ENCODE measurements around the gene AKR1B15. TPM values are rescaled to one million over a fixed set of nuclear protein-coding genes. Genes with fewer than 3 reads are reported as not detected.

The AKR1B15 gene
- total RNA-seq, 1 experiment from 2014 or later: not detected

DNA sequence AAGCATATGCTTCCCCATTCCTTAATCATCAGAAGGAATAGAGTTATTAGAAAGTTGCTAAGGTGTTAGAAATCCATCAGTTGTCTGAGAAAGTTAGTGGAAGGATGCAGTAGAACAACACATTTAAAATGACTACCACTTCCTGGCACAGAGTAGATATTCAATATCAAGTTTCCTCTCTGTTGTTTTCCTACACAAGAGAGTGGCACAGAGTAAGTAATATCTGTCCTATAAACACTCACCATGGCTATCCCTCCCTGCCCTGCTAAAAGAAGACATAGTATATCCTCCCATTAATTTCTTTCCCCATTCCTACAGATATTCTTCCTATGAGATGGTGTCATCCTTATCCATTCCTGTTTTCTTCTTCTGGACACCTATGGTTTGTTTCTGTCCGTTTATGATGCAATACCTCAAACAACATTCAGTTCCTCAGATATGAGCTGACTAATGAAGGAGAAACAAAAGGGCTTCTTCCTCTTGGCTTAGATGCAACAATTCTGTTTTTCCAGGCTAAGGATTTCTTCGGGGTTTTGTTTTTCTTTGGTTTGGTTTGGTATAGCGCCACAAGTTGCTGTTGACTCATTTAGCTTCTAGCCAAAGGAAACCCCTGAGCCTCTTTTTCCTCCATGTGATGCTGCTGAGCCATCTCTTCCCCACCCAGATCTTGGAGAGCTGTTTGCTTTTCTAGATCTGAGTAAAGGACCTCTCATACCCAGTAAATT lies 64.9 kb downstream of the AKR1B15 start:
- DNase-seq (ENCODE audit: low spot score): no peak

DNA sequence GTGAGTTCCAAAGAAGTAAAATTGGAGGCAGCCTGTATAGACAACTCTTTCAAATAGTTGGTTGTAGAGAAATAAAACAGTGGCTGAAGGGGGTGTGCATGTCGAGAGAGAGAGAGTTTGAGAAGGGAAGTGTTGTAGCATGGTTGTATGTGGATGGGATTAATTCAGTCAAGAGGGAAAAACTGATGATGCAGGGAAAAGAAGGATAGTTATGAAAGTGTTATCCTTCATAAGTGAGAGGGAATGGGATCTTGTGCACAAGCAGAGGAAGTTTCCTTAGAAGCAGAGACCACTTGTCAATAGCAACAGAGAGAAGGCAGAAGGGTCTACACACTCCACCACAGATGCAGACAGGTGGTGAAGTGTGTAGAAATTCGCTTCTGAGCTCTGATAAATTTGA lies 67.7 kb downstream of the AKR1B15 start:
- DNase-seq (ENCODE audit: low spot score): no peak

DNA sequence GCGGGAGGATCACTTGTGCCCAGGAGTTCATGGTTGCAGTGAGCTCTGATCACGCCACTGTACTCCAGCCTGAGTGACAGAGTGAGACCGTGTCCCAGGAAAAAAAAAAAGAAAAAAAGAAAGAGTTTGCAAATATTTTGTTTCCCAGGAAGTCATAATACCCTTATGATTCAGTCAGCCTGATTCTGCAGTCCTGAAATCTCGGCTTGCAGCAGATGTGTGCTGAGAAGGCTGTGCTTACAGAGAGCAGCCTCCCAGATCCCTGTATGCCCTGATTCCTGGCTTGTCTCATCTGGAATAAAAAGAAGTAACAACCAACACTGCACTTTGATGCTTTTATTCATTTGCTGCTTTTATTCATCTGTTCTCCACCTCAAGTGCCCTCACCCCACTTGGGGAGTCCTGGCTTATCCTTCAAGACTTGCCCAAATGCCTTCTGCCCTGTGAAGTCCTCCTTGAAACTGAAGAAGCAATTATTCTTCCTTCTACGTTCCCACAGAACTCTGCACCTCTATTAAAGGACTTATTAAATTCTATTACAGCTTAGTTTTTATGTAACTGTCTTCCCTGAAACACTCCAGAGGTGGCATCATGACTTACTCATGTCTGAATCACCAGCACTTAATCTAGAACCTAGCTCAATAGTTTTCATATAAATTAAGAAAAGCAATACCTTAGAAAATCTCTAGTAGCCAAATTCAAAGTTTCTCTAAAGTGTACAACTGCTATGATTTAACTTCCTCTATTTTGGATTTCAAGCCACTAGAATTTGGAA lies 70.0 kb downstream of the AKR1B15 start:
- no peak for DNase-seq (ENCODE audit: low spot score)

DNA sequence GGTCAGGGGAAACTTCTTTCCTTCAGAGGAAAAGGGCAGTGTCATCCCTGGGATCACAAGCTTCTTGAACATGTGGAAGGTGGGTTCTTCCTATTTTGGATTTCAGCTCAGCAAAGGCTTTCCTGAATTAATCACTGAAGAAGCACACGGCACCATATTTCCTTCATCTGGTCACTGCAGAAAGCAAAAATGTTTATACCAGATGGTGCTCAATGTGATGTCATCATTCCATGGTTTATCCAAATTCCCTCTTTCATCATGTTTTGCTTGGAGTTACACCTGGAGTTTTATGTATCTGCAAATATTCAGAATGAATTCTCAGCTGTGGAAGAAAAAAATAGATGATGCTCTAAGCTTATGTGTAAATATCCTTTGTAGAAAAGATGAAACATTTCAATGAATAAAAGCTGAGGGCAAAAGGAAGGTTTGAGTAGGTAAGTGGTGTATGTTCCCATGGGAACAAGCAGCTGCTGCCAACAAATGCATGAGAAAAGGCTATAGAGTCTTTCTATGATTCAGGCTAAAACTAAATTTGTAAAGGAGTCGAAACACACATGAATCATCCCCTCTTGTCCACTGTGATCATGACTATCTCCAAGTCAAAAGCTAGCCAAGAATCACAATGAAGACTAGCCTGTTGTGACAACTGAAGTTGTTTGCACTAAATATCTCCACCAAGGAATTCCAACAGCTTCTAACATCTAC lies 70.9 kb downstream of the AKR1B15 start:
- no peak for DNase-seq (ENCODE audit: low spot score)

DNA sequence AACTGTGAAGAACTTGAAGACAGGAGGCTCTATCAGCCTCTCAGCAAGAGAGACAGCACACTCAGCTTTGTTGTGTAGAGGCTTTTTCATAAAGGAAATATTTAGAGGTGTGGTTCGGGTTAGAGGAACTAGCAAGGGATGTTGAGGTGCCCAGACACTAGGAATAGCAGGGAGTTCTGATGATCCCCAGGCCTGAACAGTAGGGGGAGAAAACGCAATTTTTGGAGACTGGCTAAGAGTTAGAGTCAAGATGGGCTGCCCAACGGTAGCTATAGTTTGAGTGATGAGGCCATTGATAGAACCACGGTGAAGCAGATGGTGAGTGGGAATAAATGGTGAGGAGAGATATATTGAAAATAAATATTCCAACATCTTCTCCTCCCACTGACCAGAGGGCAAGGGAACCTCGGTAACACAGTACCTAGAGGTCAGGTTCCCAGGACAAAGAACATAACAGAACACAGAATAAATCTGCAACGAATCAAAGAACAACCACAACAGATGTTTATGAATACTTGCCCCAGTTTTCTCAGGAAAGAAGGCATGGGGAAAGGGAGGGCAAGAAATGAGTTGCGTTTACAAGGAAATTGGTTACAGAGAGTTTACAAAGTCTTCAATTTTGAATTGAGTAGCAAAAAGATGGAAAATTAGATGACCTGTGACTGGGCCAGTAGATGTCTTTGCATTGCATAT lies 73.5 kb downstream of the AKR1B15 start:
- no peak for DNase-seq (ENCODE audit: low spot score)

DNA sequence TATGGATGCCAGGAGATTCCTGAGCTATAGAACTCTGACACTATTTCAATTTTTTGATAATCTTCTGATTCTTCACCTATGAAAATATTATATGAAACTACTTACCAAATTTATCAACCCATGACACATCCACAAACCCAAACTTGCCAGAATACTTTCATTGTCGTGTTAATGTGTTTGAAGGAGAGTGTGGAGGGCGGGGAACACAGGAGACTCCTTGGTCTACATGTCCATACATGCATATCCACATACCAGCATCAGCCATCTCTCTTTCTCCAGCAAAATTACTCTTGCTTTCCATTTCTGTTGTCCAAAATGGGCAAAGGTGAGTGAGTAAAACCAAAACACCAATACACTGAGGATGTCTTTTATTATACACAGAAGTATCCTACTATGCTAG lies 74.3 kb downstream of the AKR1B15 start:
- DNase-seq (ENCODE audit: low spot score): no peak

DNA sequence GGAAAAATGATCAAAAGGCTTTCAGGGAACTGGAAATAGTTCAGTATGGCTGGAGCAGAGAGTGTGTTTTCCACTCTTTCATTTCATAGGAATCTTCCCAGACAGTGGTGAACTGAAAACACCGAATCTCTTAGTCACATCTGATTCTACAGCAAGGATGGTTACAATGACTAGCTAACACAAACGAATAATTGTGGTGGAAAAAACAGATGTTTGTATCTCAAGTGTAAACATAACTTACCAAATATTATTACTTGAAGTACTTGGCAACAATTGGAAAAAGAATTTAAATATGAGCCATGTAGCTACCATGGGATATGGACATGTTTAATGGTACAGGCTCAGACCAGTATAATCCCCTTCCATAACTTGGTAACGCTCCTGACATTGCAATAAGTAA lies 76.6 kb downstream of the AKR1B15 start:
- no peak for DNase-seq (ENCODE audit: low spot score)

DNA sequence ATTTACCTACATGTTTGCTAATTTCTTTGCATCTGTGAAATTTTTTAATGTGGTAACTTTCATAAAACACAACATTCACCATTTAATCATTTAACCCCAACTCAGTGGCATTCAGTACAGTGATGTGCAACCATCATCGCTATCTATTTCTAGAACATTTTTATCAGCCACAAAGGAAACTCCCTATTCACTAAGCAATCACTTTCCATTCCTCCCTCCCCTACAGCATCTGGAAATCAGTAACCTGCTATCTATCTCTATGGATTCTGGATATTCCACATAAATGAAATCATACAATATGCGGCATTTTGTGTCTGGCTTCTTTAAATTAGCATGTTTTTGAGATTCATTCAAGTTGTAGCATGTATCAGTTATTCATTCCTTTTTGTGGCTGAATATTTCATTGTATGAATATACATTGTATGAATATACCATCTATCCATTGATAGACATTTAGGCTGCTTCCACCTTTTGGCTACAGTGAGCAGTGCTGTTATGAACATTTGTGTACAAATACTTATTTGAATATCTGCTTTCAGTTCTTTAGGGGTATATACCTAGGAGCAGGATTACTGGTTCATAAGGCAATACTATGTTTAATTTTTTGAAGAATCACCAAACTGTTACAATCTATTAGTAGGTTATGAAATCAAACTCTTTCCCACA lies 78.3 kb downstream of the AKR1B15 start:
- DNase-seq (ENCODE audit: low spot score): no peak

DNA sequence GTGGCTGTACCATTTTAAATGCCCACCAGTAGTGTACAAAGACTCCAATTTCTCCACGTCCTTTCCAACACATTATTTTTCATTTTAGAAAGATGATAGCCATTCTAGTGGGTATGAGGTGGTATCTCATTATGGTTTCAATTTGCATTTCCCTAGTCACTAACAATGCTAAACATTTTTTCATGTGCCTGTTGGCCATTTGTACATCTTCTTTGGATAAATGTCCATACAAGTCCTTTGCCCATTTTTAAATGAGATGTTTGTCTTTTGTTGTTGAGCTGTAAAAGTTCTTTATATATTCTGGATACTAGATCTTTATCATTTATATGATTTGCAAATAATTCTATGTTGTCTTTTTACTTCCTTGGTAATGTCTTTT lies 78.9 kb downstream of the AKR1B15 start:
- no peak for DNase-seq (ENCODE audit: low spot score)

DNA sequence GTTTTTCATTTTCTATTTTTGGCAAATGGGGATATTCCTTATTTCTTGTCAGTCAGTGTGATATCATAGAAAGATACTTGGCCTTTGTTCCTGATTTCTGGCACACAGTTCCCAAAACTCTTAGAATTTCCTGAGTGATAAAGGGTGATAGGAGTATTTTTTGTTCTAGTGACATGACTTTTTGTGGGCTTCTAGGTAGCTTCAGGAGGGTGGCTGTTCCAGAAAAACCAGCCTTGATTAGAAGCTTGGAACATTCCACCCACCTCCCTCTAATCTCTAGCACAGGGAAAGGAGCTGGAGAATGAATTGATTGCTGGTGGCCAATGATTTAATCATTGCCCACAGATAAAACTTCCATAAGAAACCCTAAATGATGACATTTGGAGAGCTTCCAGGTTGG lies 80.5 kb downstream of the AKR1B15 start:
- no peak for DNase-seq (ENCODE audit: low spot score)

Other genes starting within 250 kb of the AKR1B15 start
- gene SLC35B4, start 232.2 kb upstream of the AKR1B15 start, total RNA-seq (2014; rRNA removed; shearing (Covaris generic)): 15.1 and 16.2 TPM in 2 replicates
- not detected in 2 replicates for gene AKR1B1, start 90.0 kb upstream of the AKR1B15 start, total RNA-seq (2014; rRNA removed; shearing (Covaris generic))
- 79.8 and 96.7 TPM in 2 replicates for gene AKR1B10, start 21.5 kb upstream of the AKR1B15 start, total RNA-seq (2014; rRNA removed; shearing (Covaris generic))
- gene BPGM, start 97.7 kb downstream of the AKR1B15 start, total RNA-seq (2014; rRNA removed; shearing (Covaris generic)): 7.1 and 8.0 TPM in 2 replicates
- gene CALD1, start 230.5 kb downstream of the AKR1B15 start, total RNA-seq (2014; rRNA removed; shearing (Covaris generic)): 0.10 TPM in 1 of 2 replicates, not detected in the other